HG03103 (cell line): ENCODE results near the gene FAM81A.

Experiments used
- ATAC-seq: cut with Tn5 transposase; IDR thresholded peaks from one replicate; pipeline ENCODE4 v1.9.1; 2021; ENCODE audit warnings: low read depth; ENCODE audit not compliant: unreplicated experiment

The FAM81A gene

GRCh38 chr15:59536553-59536952 is 98.6 kb downstream of the FAM81A start:
- ATAC-seq = no peak

- no peak for ATAC-seq
Observed at GRCh38 chr15:59537403-59537802, 99.4 kb downstream of the FAM81A start.

- ATAC-seq = no peak
Observed at GRCh38 chr15:59538494-59538893, 100.5 kb downstream of the FAM81A start.

- no peak for ATAC-seq
Observed at GRCh38 chr15:59539799-59540198, 101.8 kb downstream of the FAM81A start.

GRCh38 chr15:59540654-59541053 is 102.7 kb downstream of the FAM81A start:
- ATAC-seq = no peak

DNA sequence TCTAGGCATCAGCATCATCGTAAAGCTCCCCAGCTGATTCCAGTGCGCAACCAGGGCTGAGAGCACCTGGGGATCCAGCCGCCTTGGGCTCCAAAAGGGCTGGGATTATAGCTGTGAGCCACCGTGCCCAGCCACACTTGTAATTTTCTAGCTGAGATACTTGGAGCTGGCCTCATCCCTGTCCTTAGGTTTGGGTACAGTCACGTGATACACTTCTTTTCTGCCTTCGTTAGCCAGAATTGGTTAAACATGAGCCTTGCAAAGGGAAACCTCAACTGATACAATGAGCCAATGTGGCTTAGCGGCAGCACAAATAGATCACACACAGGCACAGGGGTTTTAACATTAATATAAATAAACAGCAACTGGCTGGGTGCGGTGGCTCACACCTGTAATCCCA is 103.8 kb downstream of the FAM81A start:
- no peak for ATAC-seq

- peak; percentile 69 for ATAC-seq
Observed at GRCh38 chr15:59543721-59544547, 105.9 kb downstream of the FAM81A start.

GRCh38 chr15:59545573-59545972 is 107.6 kb downstream of the FAM81A start:
- ATAC-seq = no peak

GRCh38 chr15:59548501-59549226 is 110.7 kb downstream of the FAM81A start:
- ATAC-seq = no peak

GRCh38 chr15:59549301-59550185 is 111.6 kb downstream of the FAM81A start:
- ATAC-seq = no peak

GRCh38 chr15:59550530-59550929 is 112.5 kb downstream of the FAM81A start:
- ATAC-seq = no peak

DNA sequence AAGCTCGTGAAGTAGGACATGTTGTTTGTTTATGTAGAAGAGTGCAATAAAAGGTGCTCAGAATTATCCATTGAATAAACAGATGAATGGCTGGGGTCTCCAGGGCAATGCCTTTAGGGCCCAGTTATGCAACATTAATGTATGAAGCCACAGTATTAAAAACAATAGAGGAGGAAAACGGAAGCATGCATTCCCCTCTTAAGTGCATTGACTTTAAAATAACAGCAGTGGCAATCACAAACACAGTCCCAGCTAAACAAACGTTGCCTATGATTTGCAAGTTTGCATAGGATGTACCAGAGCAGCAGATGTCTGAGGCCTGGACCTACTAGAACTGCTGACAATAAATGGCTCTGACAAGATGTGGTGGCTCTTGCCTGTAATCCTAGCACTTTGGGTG is 113.0 kb downstream of the FAM81A start:
- no peak for ATAC-seq

GRCh38 chr15:59553879-59554735 is 116.1 kb downstream of the FAM81A start:
- ATAC-seq = no peak

GRCh38 chr15:59555696-59556095 is 117.7 kb downstream of the FAM81A start:
- ATAC-seq = no peak

DNA sequence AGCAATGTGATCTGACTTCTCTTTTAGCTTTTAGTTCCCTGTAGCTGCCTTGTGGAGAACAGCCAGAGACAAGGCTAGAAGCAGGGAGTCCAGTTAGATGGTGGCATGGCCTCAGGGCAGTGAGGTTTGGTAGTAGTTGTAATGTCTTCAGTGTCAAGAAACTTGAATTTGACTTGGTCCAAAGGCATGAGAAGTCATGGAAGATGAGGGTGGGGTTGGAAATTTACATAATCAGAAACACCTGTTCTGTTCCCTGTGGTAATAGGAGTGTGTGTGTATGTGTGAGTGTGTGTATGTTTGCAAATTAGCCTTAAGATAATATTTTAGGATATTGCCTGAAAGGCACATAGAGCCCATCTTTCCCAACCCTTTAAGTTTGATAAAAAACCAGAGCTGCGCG is 118.4 kb downstream of the FAM81A start:
- no peak for ATAC-seq

- no peak for ATAC-seq
Observed at GRCh38 chr15:59557581-59557980, 119.6 kb downstream of the FAM81A start.

DNA sequence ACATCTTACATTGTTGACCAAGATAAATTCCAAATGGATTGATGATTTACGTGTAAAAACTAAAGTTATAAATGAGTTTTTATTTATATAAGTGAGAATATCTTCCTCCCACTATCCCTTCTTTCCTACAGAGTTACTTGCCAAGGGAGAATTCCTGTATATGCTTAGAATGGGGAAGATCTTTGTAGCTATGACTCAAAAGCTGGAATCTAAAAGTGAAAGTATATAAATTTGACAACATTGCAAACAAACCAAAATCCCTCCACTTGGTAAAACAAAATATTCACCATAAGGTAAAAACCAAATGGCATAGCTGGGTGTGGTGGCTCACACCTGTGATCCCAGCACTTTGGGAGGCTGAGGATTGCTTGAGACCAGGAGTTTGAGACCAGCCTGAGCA is 120.9 kb downstream of the FAM81A start:
- ATAC-seq = no peak

- no peak for ATAC-seq
Observed at GRCh38 chr15:59561547-59561946, 123.6 kb downstream of the FAM81A start.

- no peak for ATAC-seq
Observed at GRCh38 chr15:59562448-59563186, 124.6 kb downstream of the FAM81A start.
